WTC11 (cell line): Measurements from ENCODE around the gene THEM5.

Experiments
- CBFB ChIP-seq: sonication (generic); formaldehyde crosslinking; IDR thresholded peaks from 2 replicates; pipeline ENCODE4 v1.8.1; 2022; ENCODE audit warnings: mild to moderate bottlenecking, low read depth, missing genetic modification reagents
- GRHL2 ChIP-seq: fragments of 250-450 bp; sonication (Bioruptor Pico); IDR thresholded peaks from 2 replicates; pipeline ENCODE4 v1.8.0; 2022; ENCODE audit warnings: mild to moderate bottlenecking, moderate library complexity; ENCODE audit not compliant: insufficient replicate concordance, severe bottlenecking
- JUN ChIP-seq: sonication (generic); formaldehyde crosslinking; IDR thresholded peaks from 2 replicates; pipeline ENCODE4 v1.8.0; 2023; ENCODE audit warnings: mild to moderate bottlenecking, missing genetic modification reagents
- NR2C2 ChIP-seq: sonication (generic); formaldehyde crosslinking; IDR thresholded peaks from 2 replicates; pipeline ENCODE4 v1.8.0; 2022; ENCODE audit warnings: mild to moderate bottlenecking, missing genetic modification reagents
- SP1 ChIP-seq: sonication (generic); formaldehyde crosslinking; conservative IDR thresholded peaks from 2 replicates; pipeline ENCODE4 v1.8.1; 2022; ENCODE audit warnings: missing genetic modification reagents
- ZNF219 ChIP-seq: sonication (generic); formaldehyde crosslinking; IDR thresholded peaks from 2 replicates; pipeline ENCODE4 v1.8.0; 2023; ENCODE audit warnings: missing genetic modification reagents, mild to moderate bottlenecking, borderline replicate concordance
- ZNF396 ChIP-seq: fragments of 250-450 bp; sonication (Bioruptor Pico); IDR thresholded peaks from 2 replicates; pipeline ENCODE4 v1.8.0; 2021; ENCODE audit warnings: mild to moderate bottlenecking, moderate library complexity, borderline replicate concordance
- TF ChIP-seq, protein P1 (sequence below): fragments of 200-600 bp; IDR thresholded peaks from 2 replicates; pipeline ENCODE4 v1.8.0; 2022; ENCODE audit warnings: antibody characterized with exemption
- TF ChIP-seq, protein P2 (sequence below): sonication (generic); formaldehyde crosslinking; IDR thresholded peaks from 2 replicates; pipeline ENCODE4 v1.8.0; 2023; ENCODE audit warnings: mild to moderate bottlenecking, missing genetic modification reagents
- TF ChIP-seq, protein P3 (sequence below): fragments of 250-450 bp; sonication (Bioruptor Pico); IDR thresholded peaks from 2 replicates; pipeline ENCODE4 v1.9.0; 2021; ENCODE audit warnings: moderate library complexity, mild to moderate bottlenecking, inconsistent platforms, borderline replicate concordance
- TF ChIP-seq, protein P4 (sequence below): sonication (generic); formaldehyde crosslinking; IDR thresholded peaks from 2 replicates; pipeline ENCODE4 v1.8.1; 2022; ENCODE audit warnings: mild to moderate bottlenecking, moderate library complexity, missing genetic modification reagents
- TF ChIP-seq, protein P5 (sequence below): sonication (generic); formaldehyde crosslinking; IDR thresholded peaks from 2 replicates; pipeline ENCODE4 v1.8.0; 2022; ENCODE audit warnings: missing genetic modification reagents

DNA sequence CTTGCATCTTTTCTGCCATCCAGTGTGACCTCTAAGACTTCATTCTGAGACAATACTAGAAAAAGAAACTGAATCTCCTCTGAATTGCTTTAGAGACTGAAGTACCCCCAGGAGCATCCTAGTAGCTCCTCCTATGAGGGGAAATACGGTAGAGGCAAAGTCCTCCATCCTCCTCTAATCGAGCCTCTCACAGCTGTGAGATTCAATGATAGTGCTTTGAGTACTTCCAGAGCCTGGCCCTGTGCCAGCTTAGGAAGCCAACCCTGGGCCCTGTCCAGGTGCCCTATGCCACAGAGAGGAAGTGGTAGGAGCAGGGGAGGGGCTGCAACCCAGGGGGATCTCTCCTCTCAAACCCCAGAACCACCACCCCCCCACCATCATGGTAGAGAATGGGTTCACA is 32.6 kb downstream of the THEM5 start:
- TF ChIP-seq, protein P1, sequence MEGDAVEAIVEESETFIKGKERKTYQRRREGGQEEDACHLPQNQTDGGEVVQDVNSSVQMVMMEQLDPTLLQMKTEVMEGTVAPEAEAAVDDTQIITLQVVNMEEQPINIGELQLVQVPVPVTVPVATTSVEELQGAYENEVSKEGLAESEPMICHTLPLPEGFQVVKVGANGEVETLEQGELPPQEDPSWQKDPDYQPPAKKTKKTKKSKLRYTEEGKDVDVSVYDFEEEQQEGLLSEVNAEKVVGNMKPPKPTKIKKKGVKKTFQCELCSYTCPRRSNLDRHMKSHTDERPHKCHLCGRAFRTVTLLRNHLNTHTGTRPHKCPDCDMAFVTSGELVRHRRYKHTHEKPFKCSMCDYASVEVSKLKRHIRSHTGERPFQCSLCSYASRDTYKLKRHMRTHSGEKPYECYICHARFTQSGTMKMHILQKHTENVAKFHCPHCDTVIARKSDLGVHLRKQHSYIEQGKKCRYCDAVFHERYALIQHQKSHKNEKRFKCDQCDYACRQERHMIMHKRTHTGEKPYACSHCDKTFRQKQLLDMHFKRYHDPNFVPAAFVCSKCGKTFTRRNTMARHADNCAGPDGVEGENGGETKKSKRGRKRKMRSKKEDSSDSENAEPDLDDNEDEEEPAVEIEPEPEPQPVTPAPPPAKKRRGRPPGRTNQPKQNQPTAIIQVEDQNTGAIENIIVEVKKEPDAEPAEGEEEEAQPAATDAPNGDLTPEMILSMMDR, result no peak
- TF ChIP-seq JUN (CRISPR knock-in tag) (no peak), NR2C2 (CRISPR knock-in tag) (no peak), ZNF396 (CRISPR knock-in tag) (no peak), CBFB (CRISPR knock-in tag) (no peak), SP1 (CRISPR knock-in tag) (no peak), ZNF219 (CRISPR knock-in tag) (no peak), GRHL2 (CRISPR knock-in tag) (no peak)
- TF ChIP-seq, protein P2, sequence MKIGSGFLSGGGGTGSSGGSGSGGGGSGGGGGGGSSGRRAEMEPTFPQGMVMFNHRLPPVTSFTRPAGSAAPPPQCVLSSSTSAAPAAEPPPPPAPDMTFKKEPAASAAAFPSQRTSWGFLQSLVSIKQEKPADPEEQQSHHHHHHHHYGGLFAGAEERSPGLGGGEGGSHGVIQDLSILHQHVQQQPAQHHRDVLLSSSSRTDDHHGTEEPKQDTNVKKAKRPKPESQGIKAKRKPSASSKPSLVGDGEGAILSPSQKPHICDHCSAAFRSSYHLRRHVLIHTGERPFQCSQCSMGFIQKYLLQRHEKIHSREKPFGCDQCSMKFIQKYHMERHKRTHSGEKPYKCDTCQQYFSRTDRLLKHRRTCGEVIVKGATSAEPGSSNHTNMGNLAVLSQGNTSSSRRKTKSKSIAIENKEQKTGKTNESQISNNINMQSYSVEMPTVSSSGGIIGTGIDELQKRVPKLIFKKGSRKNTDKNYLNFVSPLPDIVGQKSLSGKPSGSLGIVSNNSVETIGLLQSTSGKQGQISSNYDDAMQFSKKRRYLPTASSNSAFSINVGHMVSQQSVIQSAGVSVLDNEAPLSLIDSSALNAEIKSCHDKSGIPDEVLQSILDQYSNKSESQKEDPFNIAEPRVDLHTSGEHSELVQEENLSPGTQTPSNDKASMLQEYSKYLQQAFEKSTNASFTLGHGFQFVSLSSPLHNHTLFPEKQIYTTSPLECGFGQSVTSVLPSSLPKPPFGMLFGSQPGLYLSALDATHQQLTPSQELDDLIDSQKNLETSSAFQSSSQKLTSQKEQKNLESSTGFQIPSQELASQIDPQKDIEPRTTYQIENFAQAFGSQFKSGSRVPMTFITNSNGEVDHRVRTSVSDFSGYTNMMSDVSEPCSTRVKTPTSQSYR, result no peak
- TF ChIP-seq, protein P3, sequence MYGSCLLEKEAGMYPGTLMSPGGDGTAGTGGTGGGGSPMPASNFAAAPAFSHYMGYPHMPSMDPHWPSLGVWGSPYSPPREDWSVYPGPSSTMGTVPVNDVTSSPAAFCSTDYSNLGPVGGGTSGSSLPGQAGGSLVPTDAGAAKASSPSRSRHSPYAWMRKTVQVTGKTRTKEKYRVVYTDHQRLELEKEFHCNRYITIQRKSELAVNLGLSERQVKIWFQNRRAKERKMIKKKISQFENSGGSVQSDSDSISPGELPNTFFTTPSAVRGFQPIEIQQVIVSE (CRISPR knock-in tag), result no peak
- TF ChIP-seq, protein P4, sequence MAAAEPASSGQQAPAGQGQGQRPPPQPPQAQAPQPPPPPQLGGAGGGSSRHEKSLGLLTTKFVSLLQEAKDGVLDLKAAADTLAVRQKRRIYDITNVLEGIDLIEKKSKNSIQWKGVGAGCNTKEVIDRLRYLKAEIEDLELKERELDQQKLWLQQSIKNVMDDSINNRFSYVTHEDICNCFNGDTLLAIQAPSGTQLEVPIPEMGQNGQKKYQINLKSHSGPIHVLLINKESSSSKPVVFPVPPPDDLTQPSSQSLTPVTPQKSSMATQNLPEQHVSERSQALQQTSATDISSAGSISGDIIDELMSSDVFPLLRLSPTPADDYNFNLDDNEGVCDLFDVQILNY (CRISPR knock-in tag), result no peak
- TF ChIP-seq, protein P5, sequence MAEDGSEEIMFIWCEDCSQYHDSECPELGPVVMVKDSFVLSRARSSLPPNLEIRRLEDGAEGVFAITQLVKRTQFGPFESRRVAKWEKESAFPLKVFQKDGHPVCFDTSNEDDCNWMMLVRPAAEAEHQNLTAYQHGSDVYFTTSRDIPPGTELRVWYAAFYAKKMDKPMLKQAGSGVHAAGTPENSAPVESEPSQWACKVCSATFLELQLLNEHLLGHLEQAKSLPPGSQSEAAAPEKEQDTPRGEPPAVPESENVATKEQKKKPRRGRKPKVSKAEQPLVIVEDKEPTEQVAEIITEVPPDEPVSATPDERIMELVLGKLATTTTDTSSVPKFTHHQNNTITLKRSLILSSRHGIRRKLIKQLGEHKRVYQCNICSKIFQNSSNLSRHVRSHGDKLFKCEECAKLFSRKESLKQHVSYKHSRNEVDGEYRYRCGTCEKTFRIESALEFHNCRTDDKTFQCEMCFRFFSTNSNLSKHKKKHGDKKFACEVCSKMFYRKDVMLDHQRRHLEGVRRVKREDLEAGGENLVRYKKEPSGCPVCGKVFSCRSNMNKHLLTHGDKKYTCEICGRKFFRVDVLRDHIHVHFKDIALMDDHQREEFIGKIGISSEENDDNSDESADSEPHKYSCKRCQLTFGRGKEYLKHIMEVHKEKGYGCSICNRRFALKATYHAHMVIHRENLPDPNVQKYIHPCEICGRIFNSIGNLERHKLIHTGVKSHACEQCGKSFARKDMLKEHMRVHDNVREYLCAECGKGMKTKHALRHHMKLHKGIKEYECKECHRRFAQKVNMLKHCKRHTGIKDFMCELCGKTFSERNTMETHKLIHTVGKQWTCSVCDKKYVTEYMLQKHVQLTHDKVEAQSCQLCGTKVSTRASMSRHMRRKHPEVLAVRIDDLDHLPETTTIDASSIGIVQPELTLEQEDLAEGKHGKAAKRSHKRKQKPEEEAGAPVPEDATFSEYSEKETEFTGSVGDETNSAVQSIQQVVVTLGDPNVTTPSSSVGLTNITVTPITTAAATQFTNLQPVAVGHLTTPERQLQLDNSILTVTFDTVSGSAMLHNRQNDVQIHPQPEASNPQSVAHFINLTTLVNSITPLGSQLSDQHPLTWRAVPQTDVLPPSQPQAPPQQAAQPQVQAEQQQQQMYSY, result no peak
